ENCODE results near the gene SERHL2.
"Not testable (repeated sequence)": the region's sequence is repeated elsewhere in the genome, so short reads cannot be mapped to it uniquely, and the experiment has no call there.

GRCh38 chr22:42571068-42571467, 17.3 kb downstream of the SERHL2 start:
- TF ChIP-seq CTCF (IDR thresholded peaks at IDR 0.05; ENCODE audit: low read depth, low read length); POLR2A (IDR thresholded peaks at IDR 0.05; ENCODE audit: extremely low read depth, insufficient read length); MAX (IDR thresholded peaks at IDR 0.05; ENCODE audit: low read depth, low read length); MYC (IDR thresholded peaks at IDR 0.05; ENCODE audit: low read depth, low read length): not testable (repeated sequence)
